GM15510 (cell line): ENCODE measurements around the gene ASPG.

ENCODE experiments used
- POLR2A ChIP-seq: IDR thresholded peaks from 3 replicates; pipeline ENCODE4 v1.6.1; 2011; ENCODE audit warnings: borderline replicate concordance; ENCODE audit not compliant: insufficient read length; ENCODE audit errors: extremely low read depth

Gene ASPG

DNA sequence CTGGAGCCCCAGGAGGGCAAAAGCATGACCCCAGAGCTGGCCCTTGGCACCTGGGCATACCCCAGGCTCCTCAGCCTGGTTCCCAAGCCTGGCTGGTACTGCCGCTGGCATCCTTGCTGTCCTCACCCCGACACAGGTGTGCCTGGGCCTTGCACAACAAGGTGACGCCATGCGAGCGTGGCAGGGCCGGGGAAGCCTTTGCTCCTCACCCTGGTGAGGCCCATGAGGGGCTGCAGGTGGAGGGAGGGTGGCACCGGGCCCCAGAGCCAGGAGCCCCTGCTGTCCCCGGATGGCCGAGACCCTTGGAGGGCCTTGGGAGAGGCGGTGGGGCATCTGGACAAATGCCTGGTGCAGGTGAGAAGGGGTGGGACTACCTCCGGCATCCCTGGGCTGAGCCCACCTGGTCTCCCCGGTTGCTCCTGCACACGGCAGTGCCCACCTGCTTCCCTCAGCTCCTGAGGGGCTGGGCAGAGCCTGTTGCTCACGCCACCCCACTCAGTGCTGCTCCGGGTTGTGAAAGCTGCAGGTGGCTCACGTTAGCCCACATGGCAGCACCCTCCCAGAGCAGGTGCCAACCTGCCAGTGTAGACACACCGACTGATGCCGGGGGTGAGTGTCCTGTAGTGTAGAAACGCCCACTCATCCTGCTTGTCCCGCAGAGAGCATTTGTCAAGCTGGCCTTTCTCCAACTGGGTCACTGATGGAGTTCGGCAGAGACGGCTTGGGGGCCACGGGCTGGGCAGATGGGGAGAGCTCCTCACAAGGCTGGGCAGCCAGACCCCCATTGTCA lies 28.3 kb downstream of the ASPG start:
- no peak for TF ChIP-seq POLR2A

DNA sequence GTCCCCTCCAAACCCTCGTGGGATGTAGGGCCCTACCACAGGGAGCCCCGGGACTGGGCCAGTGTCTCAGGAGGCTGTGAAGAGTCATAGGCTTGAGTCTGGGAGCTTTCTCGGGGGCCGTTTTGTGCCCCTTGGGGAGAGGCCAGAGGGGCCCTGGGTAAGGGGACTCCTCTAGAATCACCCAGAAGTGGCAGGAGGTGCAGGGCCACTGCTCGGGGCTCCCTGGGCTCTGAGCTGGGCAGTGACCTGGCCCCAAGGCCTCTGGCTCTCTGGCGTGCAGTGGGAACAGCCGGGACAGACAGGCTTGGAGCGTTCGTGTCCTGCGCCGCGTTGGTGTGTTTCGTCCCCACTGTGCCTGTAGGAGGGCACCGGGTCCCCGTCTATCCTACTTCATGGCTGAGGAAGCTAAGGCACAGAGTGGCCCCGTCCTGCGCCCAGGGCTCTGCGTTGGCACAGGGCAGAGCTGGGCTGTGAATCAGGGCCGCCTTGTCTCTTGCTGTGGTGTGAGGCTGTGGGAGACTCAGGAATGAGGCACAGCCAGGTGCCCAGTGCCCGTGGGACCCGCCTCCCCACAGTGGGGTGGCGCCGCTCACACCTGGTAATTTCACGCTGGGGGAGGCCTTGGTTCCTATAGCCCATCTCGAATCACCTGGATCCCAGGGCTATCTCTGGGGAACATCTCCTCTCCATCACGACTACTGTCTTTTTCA lies 29.1 kb downstream of the ASPG start:
- no peak for TF ChIP-seq POLR2A

GRCh38 chr14:104115131-104115600 lies 29.7 kb downstream of the ASPG start:
- TF ChIP-seq POLR2A, result no peak

GRCh38 chr14:104115691-104116287 lies 30.3 kb downstream of the ASPG start:
- no peak for TF ChIP-seq POLR2A

DNA sequence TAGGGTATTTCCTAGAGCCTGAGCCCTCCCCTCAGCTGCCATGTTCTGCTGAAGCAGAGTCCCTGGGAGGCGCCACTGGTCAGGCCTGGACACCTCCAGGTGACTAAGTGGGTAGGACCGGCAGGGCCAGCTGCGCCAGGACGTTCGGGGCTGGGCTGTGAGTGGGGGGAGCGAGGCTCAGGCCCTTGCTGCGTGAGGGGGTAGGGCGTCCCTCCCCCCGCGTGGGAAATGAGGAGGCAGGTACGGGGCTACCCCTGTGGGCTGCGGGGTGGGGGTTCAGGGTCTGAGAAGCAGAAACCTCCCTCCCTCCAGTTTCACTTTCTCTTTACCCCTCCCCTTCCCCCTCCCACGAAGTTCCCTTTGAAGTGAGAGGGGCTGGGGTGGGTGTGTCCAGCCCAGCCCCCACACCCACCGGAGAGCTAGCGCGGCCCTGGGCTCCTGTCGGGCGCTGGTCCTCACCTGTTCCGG lies 30.8 kb downstream of the ASPG start:
- TF ChIP-seq POLR2A, result no peak

DNA sequence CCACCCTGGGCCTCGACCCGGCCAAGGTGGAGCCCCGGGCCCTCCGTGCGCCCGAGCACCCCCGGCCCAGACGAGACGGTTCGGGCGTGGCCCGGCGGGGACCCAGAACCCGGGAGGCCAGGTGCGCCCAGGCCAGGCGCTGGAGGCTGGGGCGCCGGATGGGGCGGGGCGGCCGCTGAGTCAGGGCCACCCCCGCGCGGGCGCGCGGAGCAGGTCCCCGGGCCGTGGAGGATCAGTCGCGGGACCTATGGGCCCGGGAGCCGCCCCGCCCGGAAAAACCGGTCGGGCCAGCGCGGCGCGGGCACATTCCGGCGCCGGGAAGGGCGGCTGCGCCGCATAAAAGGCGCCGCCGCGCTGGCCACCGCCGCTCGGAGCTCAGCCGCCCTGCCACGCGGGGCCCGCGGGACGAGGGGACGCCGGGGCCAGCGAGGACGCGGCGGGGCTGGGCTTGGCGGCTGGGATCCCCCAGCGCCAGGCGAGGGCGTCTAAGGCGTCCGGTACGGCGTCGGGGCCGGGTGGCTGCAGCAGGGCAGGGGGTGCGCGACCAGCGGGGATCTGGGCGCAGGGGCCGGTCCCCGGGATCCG lies 31.3 kb downstream of the ASPG start:
- TF ChIP-seq POLR2A, result no peak

DNA sequence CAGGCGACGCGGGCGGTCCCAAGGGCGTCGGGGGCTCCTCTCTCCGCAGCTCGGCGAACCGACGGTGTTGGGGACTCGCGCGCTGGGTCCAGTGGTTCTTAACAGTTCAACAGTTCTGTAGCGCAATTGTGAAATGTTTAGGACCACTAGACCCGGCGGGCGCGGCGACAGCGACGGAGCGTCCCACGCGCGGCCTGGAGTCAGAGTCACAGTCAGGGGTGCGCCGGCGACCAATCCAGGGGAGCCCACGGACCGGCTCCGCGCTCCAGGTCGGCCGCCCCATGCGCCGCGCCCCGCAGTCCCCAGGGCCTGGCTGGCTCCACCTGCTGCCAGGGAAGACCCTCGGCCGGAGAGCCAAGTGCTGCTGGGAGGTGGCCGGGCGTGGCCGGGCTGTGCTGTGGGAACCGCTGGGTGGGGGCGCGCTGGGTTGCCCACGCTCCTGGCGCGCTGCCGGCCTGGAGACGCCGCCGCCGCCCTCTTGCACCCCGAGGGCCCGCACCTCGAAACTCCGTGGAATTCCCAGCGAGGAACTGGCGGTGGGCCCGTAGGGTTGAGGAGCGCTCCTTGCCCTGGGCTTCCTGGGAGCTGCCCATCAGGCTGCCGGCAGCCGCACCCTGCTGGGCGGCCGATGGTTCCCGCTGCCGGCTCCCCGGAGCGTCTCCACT lies 32.0 kb downstream of the ASPG start:
- no peak for TF ChIP-seq POLR2A

GRCh38 chr14:104118006-104118844 lies 32.7 kb downstream of the ASPG start:
- no peak for TF ChIP-seq POLR2A

GRCh38 chr14:104119119-104119487 lies 33.6 kb downstream of the ASPG start:
- no peak for TF ChIP-seq POLR2A

DNA sequence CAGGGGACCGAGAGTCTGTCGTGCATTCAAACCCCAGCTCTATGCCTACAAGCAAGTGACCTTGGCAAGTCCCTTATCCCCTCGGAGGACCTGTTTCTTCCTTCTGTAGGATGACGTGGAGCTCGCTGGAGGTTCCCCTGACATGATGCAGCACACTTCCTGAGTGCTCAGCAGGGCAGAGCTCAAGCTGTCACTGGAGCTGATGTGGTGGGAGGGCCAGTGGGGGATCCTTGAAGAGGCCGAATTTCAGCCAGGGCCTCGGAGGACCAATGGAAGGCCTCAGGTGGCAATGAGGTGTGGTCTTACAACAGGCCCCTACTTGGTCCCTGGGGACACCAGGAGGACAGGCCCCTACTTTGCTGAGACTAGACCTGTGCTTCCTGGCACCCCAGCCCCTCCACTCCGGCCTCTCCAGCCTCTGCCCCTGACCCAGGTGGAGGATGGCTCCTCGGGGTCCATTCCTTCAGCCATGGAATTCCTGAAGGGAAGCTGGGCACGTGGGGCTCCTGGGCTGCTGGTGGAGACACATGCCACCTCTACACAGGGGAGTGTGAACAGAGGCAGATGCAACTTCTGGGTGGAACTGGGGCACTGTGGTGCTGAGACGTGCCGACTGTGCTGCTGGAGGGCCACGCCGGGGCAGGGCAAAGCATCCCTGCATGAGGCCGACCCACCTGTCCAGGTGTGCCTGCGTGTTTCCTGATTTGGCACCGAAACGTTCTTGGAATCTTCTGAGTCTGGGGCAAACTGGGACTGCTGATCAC lies 34.2 kb downstream of the ASPG start:
- TF ChIP-seq POLR2A, result no peak

GRCh38 chr14:104120281-104120741 lies 34.8 kb downstream of the ASPG start:
- TF ChIP-seq POLR2A, result no peak

- no peak for TF ChIP-seq POLR2A
Measured at GRCh38 chr14:104121142-104121541, 35.6 kb downstream of the ASPG start.

DNA sequence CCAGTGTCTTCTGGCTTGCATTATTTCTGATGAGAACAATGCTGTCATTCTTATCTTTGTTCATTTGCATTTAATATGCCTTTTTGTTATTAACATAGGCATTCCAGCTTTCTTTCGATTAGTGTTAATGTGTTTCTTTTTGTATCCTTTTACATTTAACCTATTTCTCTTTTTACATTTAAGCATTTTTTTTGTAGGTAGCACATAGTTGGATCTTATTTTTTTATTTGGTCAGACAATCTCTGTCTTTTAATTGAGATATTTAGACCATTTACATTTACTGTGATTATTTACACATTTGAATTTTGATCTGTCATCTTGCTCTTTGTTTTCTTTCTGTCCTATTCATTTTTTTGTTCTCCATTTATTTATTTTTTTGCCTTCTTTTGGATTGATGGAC lies 38.4 kb downstream of the ASPG start:
- TF ChIP-seq POLR2A, result no peak

GRCh38 chr14:104125011-104125410 lies 39.5 kb downstream of the ASPG start:
- TF ChIP-seq POLR2A, result no peak

GRCh38 chr14:104126753-104127152 lies 41.3 kb downstream of the ASPG start:
- TF ChIP-seq POLR2A, result no peak
